DMS79 treated with DMSO at 0.1 percent for 48 hours (cell line): ENCODE data around the gene DNM2.
"Not testable (repeated sequence)": the region's sequence is repeated elsewhere in the genome, so short reads cannot be mapped to it uniquely, and the experiment has no call there.

ENCODE experiments used
- DNase-seq: peaks from one replicate; lab custom pipeline; 2025; lab: John Stamatoyannopoulos, UW

Gene DNM2

GRCh38 chr19:10868872-10869547, 151.1 kb downstream of the DNM2 start:
- no peak for DNase-seq

DNA sequence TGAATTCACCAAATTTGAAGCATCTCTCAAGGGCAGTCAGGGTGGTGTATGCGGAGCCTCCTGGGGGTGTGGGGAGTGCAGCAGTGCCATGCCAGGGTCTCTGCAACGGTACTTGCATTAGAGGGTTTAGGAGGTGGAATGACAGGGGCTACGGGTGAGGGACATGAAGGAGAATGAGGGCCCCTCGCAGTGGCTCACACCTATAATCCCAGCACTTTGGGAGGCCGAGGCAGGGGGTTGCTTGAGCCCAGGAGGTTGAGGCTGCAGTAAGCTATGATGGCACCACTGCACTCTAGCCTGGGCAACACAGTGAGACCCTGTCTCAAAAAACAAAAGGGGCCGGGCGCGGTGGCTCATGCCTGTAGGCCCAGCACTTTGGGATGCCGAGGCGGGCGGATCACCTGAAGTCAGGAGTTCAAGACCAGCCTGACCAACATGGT, 152.0 kb downstream of the DNM2 start:
- not testable (repeated sequence) for DNase-seq

- peak; percentile 89 for DNase-seq
Measured at GRCh38 chr19:10870501-10870954, 152.6 kb downstream of the DNM2 start.

DNA sequence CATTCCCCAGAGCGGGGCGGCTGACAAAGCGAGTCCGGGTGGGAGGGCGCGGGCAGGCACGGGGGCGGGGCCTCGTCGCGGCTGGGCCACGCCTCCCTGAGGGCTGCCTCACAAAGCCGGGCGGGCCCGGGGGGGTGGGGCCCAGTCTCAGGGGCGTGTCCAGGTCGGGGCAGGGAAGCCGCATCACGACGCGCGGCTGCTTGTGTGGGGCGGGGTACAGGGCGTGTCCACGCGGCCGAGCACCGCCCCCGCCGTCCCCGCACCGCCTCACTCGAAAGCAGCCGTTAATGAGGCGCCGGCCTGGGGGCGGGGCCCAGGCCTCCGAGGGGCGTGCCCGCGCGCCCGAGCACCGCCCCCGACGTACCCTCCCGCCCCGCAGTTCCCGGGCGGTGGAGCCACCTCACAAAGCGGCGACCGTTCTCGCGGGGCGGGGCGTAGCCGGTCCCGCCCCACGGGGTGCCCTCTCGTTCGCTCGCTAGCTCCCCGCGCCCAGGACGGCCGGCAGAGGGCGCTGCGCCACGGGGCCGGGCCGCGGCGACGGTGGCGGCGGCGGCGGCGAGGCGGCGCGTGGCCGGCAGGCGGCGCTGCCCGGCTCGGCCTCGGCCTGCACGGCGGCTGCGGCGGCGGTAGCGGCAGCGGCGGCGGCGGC, 153.2 kb downstream of the DNM2 start, which contains the start of gene CARM1:
CARM1 (plus strand) TSS at position 599 of the 649 bp plus-strand sequence. CDS start 150 bp downstream, outside the sequence.
- DNase-seq, result peak; percentile 99

DNA sequence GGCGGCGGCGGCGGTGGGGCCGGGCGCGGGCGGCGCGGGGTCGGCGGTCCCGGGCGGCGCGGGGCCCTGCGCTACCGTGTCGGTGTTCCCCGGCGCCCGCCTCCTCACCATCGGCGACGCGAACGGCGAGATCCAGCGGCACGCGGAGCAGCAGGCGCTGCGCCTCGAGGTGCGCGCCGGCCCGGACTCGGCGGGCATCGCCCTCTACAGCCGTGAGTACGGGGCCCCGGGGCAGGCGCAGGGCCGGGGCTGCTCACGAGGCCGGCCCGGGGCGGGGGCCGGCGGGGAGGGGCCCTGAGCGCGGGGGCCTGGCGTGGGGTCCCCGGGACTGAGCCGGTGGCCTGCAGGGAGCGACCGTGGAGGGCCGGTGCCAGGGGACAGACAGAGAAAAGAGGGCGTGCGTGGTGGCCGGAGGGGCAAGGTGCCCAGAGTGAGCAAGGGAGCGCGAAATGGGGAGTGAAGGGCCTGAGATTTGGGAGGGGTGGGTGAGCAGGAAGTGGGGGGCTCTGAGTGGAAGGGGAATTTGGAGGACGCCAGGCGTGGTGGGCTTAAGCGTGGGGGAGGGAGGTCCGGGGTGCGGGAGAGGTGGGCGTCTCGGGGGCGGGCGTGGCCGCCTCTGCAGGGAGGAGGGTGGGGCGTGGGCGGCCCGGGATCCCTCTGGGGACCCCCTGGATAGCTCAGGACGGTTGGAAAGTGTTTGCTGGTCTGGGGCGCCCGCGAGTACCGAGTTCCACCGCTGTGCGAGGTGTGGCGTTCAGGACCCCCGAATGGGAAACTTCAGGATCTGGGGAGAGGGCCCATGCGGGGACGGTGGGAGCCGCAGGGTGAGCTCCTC, 154.0 kb downstream of the DNM2 start:
- DNase-seq, result no peak

GRCh38 chr19:10872546-10873107, 154.7 kb downstream of the DNM2 start:
- no peak for DNase-seq

- no peak for DNase-seq
Measured at GRCh38 chr19:10874024-10874423, 156.1 kb downstream of the DNM2 start.

- DNase-seq, result no peak
Measured at GRCh38 chr19:10876459-10877240, 158.8 kb downstream of the DNM2 start.

- DNase-seq, result not testable (repeated sequence)
Measured at GRCh38 chr19:10877608-10878007, 159.7 kb downstream of the DNM2 start.

GRCh38 chr19:10878253-10878652, 160.4 kb downstream of the DNM2 start:
- no peak for DNase-seq
